ENCODE data around the gene BMPR1A. TPM values are rescaled to one million over a fixed set of nuclear protein-coding genes. Genes with fewer than 3 reads are reported as not detected.
A peak's percentile ranks its signal among the peaks of the same experiment; 100 is the strongest.

The BMPR1A gene
- total and polyA plus RNA-seq, 9 of the 15 experiments (the other 6 are each of a cell fraction or from before 2014, with no cell fraction given), result 1.6 to 17.5 (median 9.1) TPM

GRCh38 chr10:86888585-86889381 is 132.4 kb downstream of the BMPR1A start:
- peak overlapping the region in 1 of 2 experiments; percentile 25; a peak in 2 of 4 replicates for H3K9ac ChIP-seq (ENCODE audit: insufficient read depth in 1 of 2, low read depth in 2 of 2, low read length in 2 of 2)
- BruUV-seq (replicated peaks), result no TSS peak
- H3K4me1 ChIP-seq (replicated peaks in 1 of 2; ENCODE audit: control insufficient read depth in 2 of 2, insufficient read depth in 2 of 2, low read length in 2 of 2), result peaks cover 3 to 17% of the 10 kb centered on the region in 2 experiments; a peak in 4 of 5 replicates
- peak in 2 of 4 experiments; percentile 53 to 65 for DNase-seq (ENCODE audit: extremely low read depth in 1 of 4, low spot score in 3 of 4)
- H2AFZ ChIP-seq (ENCODE audit: low read depth, low read length), result peak overlapping the region; percentile 15; the same call in 1 of the 2 replicates
- 0 out of 3 replicates have a peak, but pooled peaks cover 2% of the 10 kb centered on the region for H3K79me2 ChIP-seq (ENCODE audit: control insufficient read depth, insufficient read depth, low read length)
- no peak overlapping the region for H3K4me3 ChIP-seq
- no peaks in the 10 kb centered on the region for H3K27me3 ChIP-seq (ENCODE audit: control insufficient read depth in 2 of 2, insufficient read depth in 2 of 2, low read length in 2 of 2)
- no peaks in the 10 kb centered on the region for H3K9me1 ChIP-seq (ENCODE audit: control insufficient read depth, insufficient read depth, low read length)
- in situ Hi-C loops (cut with MboI) (no loop called here), intact Hi-C loops (cut with micrococcal nuclease) (loop anchor here (1.0 kb wide), 1 partner anchor 130 kb away; no protein-coding TSS in a partner anchor)
- H4K20me1 ChIP-seq (replicated peaks; ENCODE audit: control insufficient read depth, insufficient read depth, low read length), result no peaks in the 10 kb centered on the region
- CTCF ChIA-PET (ENCODE audit: low intra/inter-chr PET ratio), result no interaction called here
- FAIRE-seq, result peak; percentile 90
- H3K4me2 ChIP-seq (ENCODE audit: insufficient read depth, low read length), result no peak overlapping the region
- H3K27ac ChIP-seq (ENCODE audit: extremely low read depth, low read depth, low read length), result peak overlapping the region; percentile 81
- 43% methylated on average over 7 of the region's 7 CpGs for WGBS (ENCODE audit: insufficient coverage, low coverage, missing lambda C conversion rate)
- H3K9me3 ChIP-seq (replicated peaks; ENCODE audit: control insufficient read depth, insufficient read depth, low read depth, low read length), result no peaks in the 10 kb centered on the region
- ATAC-seq, result peak; percentile 95
- POLR2A ChIA-PET, result interaction anchor here (0.7 to 1.1 kb wide), 2 partner anchors 10 to 132 kb away, joined by 3 to 4 read pairs; no protein-coding TSS in a partner anchor
- H3K36me3 ChIP-seq (ENCODE audit: control insufficient read depth, insufficient read depth, low read length), result peaks cover 15% of the 10 kb centered on the region; the same call in 2 of the 3 replicates
- no peak for TF ChIP-seq CREBBP (IDR thresholded peaks at IDR 0.05; ENCODE audit: low read depth, low read length)
- TF ChIP-seq PCBP1 (IDR thresholded peaks at IDR 0.05; ENCODE audit: low read depth, low read length, poor library complexity, severe bottlenecking), result no peak
- TF ChIP-seq MLLT1 (IDR thresholded peaks at IDR 0.05), result no peak
- TF ChIP-seq PHB (CRISPR knock-in tag; IDR thresholded peaks at IDR 0.05), result no peak
- TF ChIP-seq TAF9B (IDR thresholded peaks at IDR 0.05; ENCODE audit: partially characterized antibody), result no peak
- no peak for TF ChIP-seq ZNF586 (CRISPR knock-in tag; conservative IDR thresholded peaks at IDR 0.05)
- TF ChIP-seq SMC3 (conservative IDR thresholded peaks at IDR 0.05; ENCODE audit: insufficient read depth, low read depth, low read length), result no peak
- TF ChIP-seq NR0B1 (IDR thresholded peaks at IDR 0.05; ENCODE audit: partially characterized antibody), result no peak
- no peak for TF ChIP-seq ATF1 (CRISPR knock-in tag; IDR thresholded peaks at IDR 0.05)
- peak; percentile 33; the same call in 1 of the 2 replicates for TF ChIP-seq ATF1 (tag; IDR thresholded peaks at IDR 0.05)
- TF ChIP-seq SMARCC2 (IDR thresholded peaks at IDR 0.05; ENCODE audit: low read depth), result peak; percentile 79; the same call in 1 of the 2 replicates
- TF ChIP-seq LEF1 (IDR thresholded peaks at IDR 0.05), result peak; percentile 86
- no peak for TF ChIP-seq RBM34 (IDR thresholded peaks at IDR 0.05; ENCODE audit: borderline replicate concordance, insufficient read depth, low read length)
- TF ChIP-seq MLX (CRISPR knock-in tag; conservative IDR thresholded peaks at IDR 0.05), result no peak
- no peak for TF ChIP-seq EGR1 (conservative IDR thresholded peaks at IDR 0.05)
- TF ChIP-seq NCOA4 (IDR thresholded peaks at IDR 0.05; ENCODE audit: partially characterized antibody), result no peak
- TF ChIP-seq E2F6 (IDR thresholded peaks at IDR 0.05; ENCODE audit: borderline replicate concordance in 1 of 2, extremely low read depth in 1 of 2, insufficient read depth in 1 of 2, insufficient read length in 1 of 2, low read depth in 1 of 2, low read length in 1 of 2, poor library complexity in 1 of 2, severe bottlenecking in 1 of 2), result no peak

All from K562 (cell line).